GM19467 (cell line): Measurements from ENCODE around the gene CCDC28A.

ENCODE experiments used
- ATAC-seq: cut with Tn5 transposase; IDR thresholded peaks from one replicate; pipeline ENCODE4 v1.9.1; 2021; ENCODE audit warnings: mild to moderate bottlenecking, moderate library complexity; ENCODE audit not compliant: unreplicated experiment

Gene CCDC28A

GRCh38 chr6:138832182-138832581, 58.6 kb downstream of the CCDC28A start:
- ATAC-seq = no peak

GRCh38 chr6:138833816-138834539, 60.4 kb downstream of the CCDC28A start:
- no peak for ATAC-seq

- ATAC-seq = no peak
Measured at GRCh38 chr6:138837246-138837645, 63.7 kb downstream of the CCDC28A start.
